Peyer's patch (tissue), 4 donors: ENCODE measurements around the gene PIGR. TPM values are rescaled to one million over a fixed set of nuclear protein-coding genes. Genes with fewer than 3 reads are reported as not detected.

Experiments used
- DNase-seq, 3 donors: peaks; one replicate each; pipeline ENCODE4 v3.0.0-alpha.2; 2017 to 2019
- H3K27ac ChIP-seq, 4 donors: fragments of 200-600 bp; sonication (generic); one replicate each; pipeline ENCODE4 v1.5.1; 2016 to 2019
- H3K27me3 ChIP-seq, 2 donors: fragments of 200-600 bp; sonication (generic); one replicate each; pipeline ENCODE4 v1.5.1; 2019
- H3K36me3 ChIP-seq, 3 donors: fragments of 200-600 bp; sonication (generic); one replicate each; pipeline ENCODE4 v1.5.1; 2016 to 2019
- H3K4me1 ChIP-seq, 4 donors: fragments of 200-600 bp; sonication (generic); one replicate each; pipeline ENCODE4 v1.5.1; 2016 to 2019
- H3K4me3 ChIP-seq, 4 donors: fragments of 200-600 bp; sonication (generic); 1 replicate in 3 of 4; 2 replicates in 1 of 4; pipeline ENCODE4 v1.5.1; 2016 to 2019; ENCODE audit warnings: mild to moderate bottlenecking in 1 of 4
- H3K9me3 ChIP-seq, 4 donors: fragments of 200-600 bp; sonication (generic); one replicate each; pipeline ENCODE4 v1.5.1; 2016 to 2019; ENCODE audit warnings: mild to moderate bottlenecking in 1 of 4
- CTCF ChIP-seq, 6 experiments: fragments of 450-650 bp in 4 of 6; fragments of 200-600 bp in 2 of 6; sonication (generic) in 1 of 6; IDR thresholded peaks; one replicate each; pipeline ENCODE4 v1.5.1; 2017 to 2019; ENCODE audit warnings: antibody characterized with exemption in 6 of 6, mild to moderate bottlenecking in 3 of 6, moderate library complexity in 1 of 6
- POLR2A ChIP-seq, 2 donors: fragments of 450-650 bp; IDR thresholded peaks; one replicate each; pipeline ENCODE4 v1.5.1; 2017; ENCODE audit warnings: antibody characterized with exemption in 2 of 2, mild to moderate bottlenecking in 2 of 2, moderate library complexity in 2 of 2
- total RNA-seq, 4 donors: library from RNA; depleted of rRNA; stranded (reverse); fragments of >200 nt; gene quantifications; one replicate each; pipeline ENCODE4 v1.1.0, GENCODE V29; 2016

PIGR gene
- total RNA-seq, 4 donors from 2014 or later = 588 to 3,176 (median 2,192) TPM

- no peak overlapping the region for H3K4me3 ChIP-seq
- no peak overlapping the region for H3K27ac ChIP-seq
- no peaks in the 10 kb centered on the region for H3K9me3 ChIP-seq
- TF ChIP-seq CTCF (IDR thresholded peaks at IDR 0.05) (no peak), POLR2A (IDR thresholded peaks at IDR 0.05) (no peak)
- no peak for DNase-seq
- H3K27me3 ChIP-seq = no peaks in the 10 kb centered on the region
- peaks cover 0 to 6% (median 0%) of the 10 kb centered on the region in 4 donors for H3K4me1 ChIP-seq
- no peaks in the 10 kb centered on the region for H3K36me3 ChIP-seq
Measured at GRCh38 chr1:206961668-206962067, 15.4 kb upstream of the PIGR start.

GRCh38 chr1:206960676-206961386 is 14.6 kb upstream of the PIGR start:
- no peaks in the 10 kb centered on the region for H3K27me3 ChIP-seq
- no peaks in the 10 kb centered on the region for H3K9me3 ChIP-seq
- H3K27ac ChIP-seq = no peak overlapping the region
- TF ChIP-seq CTCF (IDR thresholded peaks at IDR 0.05) (no peak), POLR2A (IDR thresholded peaks at IDR 0.05) (no peak)
- no peaks in the 10 kb centered on the region for H3K36me3 ChIP-seq
- DNase-seq = no peak
- peaks cover 0 to 8% (median 0%) of the 10 kb centered on the region in 4 donors for H3K4me1 ChIP-seq
- no peak overlapping the region for H3K4me3 ChIP-seq

- Histone ChIP-seq H3K4me1 (peaks cover 0 to 30% (median 3%) of the 10 kb centered on the region in 4 donors), H3K4me3 (no peak overlapping the region), H3K36me3 (no peaks in the 10 kb centered on the region), H3K27ac (no peak overlapping the region), H3K27me3 (no peaks in the 10 kb centered on the region), H3K9me3 (no peaks in the 10 kb centered on the region)
- no peak for TF ChIP-seq POLR2A (IDR thresholded peaks at IDR 0.05)
- no peak for TF ChIP-seq CTCF (IDR thresholded peaks at IDR 0.05)
- peak in 1 of 3 donors; percentile 63 for DNase-seq
Measured at GRCh38 chr1:206958144-206958543, 11.9 kb upstream of the PIGR start.

GRCh38 chr1:206957639-206958038 is 11.4 kb upstream of the PIGR start:
- no peak for DNase-seq
- Histone ChIP-seq H3K27ac (no peak overlapping the region), H3K36me3 (no peaks in the 10 kb centered on the region), H3K4me3 (no peak overlapping the region), H3K9me3 (no peaks in the 10 kb centered on the region), H3K4me1 (peaks cover 0 to 31% (median 3%) of the 10 kb centered on the region in 4 donors), H3K27me3 (no peaks in the 10 kb centered on the region)
- no peak for TF ChIP-seq POLR2A (IDR thresholded peaks at IDR 0.05)

- Histone ChIP-seq H3K9me3 (no peaks in the 10 kb centered on the region), H3K27me3 (no peaks in the 10 kb centered on the region), H3K4me3 (no peak overlapping the region), H3K4me1 (peaks cover 0 to 44% (median 3%) of the 10 kb centered on the region in 4 donors), H3K27ac (peak overlapping the region in 1 of 4 donors; percentile 51), H3K36me3 (no peaks in the 10 kb centered on the region)
- peak in 1 of 3 donors; percentile 73 for DNase-seq
- TF ChIP-seq POLR2A (IDR thresholded peaks at IDR 0.05) (no peak), CTCF (IDR thresholded peaks at IDR 0.05) (no peak)
Measured at GRCh38 chr1:206955476-206956451, 9.5 kb upstream of the PIGR start.
